Activated CD4-positive, alpha-beta memory T cell treated with anti-CD3 and anti-CD28 coated beads for 36 hours (primary cell): ENCODE results near the gene PASK. TPM values are rescaled to one million over a fixed set of nuclear protein-coding genes. Genes with fewer than 3 reads are reported as not detected.

Experiments
- CTCF ChIA-PET: fragments of 350-600 bp; sonication (Branson Sonifier 250); formaldehyde crosslinking; loops from one replicate; lab custom pipeline; 2021; ENCODE audit warnings: antibody characterized with exemption, inconsistent platforms; lab: Charles Lee
- POLR2A ChIA-PET: fragments of 350-600 bp; sonication (Branson Sonifier 250); formaldehyde crosslinking; loops from one replicate; lab custom pipeline; 2021; ENCODE audit warnings: antibody characterized with exemption; lab: Charles Lee
- DNase-seq: peaks from one replicate; pipeline ENCODE4 v3.0.0-alpha.2; 2020
- H3K27ac Mint-ChIP-seq: one replicate; pipeline ENCODE4 v1.8.0; 2021; ENCODE audit warnings: mixed read lengths
- H3K27me3 Mint-ChIP-seq: one replicate; pipeline ENCODE4 v1.8.0; 2021; ENCODE audit warnings: mixed read lengths
- H3K36me3 Mint-ChIP-seq: one replicate; pipeline ENCODE4 v1.8.0; 2021; ENCODE audit warnings: mixed read lengths
- H3K4me1 Mint-ChIP-seq: one replicate; pipeline ENCODE4 v1.8.0; 2021; ENCODE audit warnings: low read depth, mixed read lengths
- H3K4me3 Mint-ChIP-seq: one replicate; pipeline ENCODE4 v1.8.0; 2021; ENCODE audit warnings: mild to moderate bottlenecking, mixed read lengths
- H3K9me3 Mint-ChIP-seq: one replicate; pipeline ENCODE4 v1.8.0; 2021; ENCODE audit warnings: mixed read lengths
- intact Hi-C: fragments of 100-400 bp; cut with micrococcal nuclease; formaldehyde crosslinking; loops from one replicate; pipeline ENCODE4 v1.15.1; 2023
- total RNA-seq, 2 experiments: library from RNA; stranded (reverse); gene quantifications; one replicate each; pipeline ENCODE4 v1.2.3, GENCODE V29; 2021

PASK gene
- total RNA-seq, 2 experiments from 2014 or later, result 86.1 to 100 TPM

- Mint-ChIP-seq H3K4me1 (peaks cover 24% of the 10 kb centered on the region), H3K36me3 (peaks cover 56% of the 10 kb centered on the region), H3K27me3 (no peaks in the 10 kb centered on the region), H3K27ac (no peak overlapping the region), H3K9me3 (peaks cover 4% of the 10 kb centered on the region), H3K4me3 (no peak overlapping the region)
- CTCF ChIA-PET, result interaction anchor here (0.7 kb wide), 1 partner anchor 54 kb away, joined by 3 read pairs; no protein-coding TSS in a partner anchor
- POLR2A ChIA-PET, result no interaction called here
- intact Hi-C loops, result no loop called here
- no peak for DNase-seq
Measured at GRCh38 chr2:241132538-241133435, 16.5 kb downstream of the PASK start.

GRCh38 chr2:241131531-241131930, 17.7 kb downstream of the PASK start:
- Mint-ChIP-seq H3K27ac (no peak overlapping the region), H3K27me3 (no peaks in the 10 kb centered on the region), H3K9me3 (peaks cover 4% of the 10 kb centered on the region), H3K4me1 (peaks cover 37% of the 10 kb centered on the region), H3K4me3 (no peak overlapping the region), H3K36me3 (peaks cover 64% of the 10 kb centered on the region)
- DNase-seq, result no peak
- POLR2A ChIA-PET, result no interaction called here
- CTCF ChIA-PET, result no interaction called here
- intact Hi-C loops, result no loop called here

GRCh38 chr2:241130316-241130715, 19.0 kb downstream of the PASK start:
- intact Hi-C loops, result no loop called here
- Mint-ChIP-seq H3K27ac (no peak overlapping the region), H3K36me3 (peaks cover 60% of the 10 kb centered on the region), H3K27me3 (no peaks in the 10 kb centered on the region), H3K9me3 (peaks cover 4% of the 10 kb centered on the region), H3K4me3 (no peak overlapping the region), H3K4me1 (peaks cover 48% of the 10 kb centered on the region)
- no peak for DNase-seq
- CTCF ChIA-PET, result no interaction called here
- POLR2A ChIA-PET, result no interaction called here

DNA sequence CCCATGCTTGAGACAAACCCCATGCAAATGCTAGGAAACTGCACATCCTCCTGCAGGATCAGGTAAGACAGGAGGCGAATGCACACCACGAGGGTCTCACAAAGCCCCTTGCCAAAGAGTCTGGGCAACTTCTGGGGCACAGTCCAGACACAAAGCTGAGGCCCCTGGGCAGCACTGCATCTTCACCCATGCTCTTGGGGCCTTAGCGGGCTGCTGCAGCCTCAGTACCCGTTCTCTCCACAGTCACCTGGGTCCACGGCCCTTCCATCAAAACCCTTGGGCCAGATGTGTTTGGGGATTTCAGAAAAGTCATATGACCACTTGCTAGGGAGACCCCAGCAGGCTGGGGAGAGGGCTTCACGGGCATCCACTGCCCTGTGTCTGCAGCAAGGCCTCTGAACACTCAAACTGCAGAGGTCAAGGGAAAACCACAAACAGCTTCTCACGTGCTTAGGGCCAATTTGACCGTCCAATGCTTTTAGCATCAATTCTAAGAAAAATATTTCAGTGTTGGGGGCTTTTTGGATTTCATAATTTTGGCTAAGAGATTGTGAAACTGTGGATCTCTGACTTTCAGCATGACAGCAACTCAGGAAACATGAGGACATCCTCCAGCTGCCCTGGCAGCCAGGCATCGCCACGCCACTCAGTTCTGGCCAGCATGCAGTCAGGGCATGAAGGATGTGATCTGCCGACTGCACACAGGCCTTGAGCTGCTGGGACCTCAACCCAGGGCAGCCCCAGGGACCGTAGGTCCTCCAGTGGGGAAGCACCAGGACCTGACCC, 20.0 kb downstream of the PASK start:
- H3K9me3 Mint-ChIP-seq, result peaks cover 4% of the 10 kb centered on the region
- CTCF ChIA-PET, result no interaction called here

GRCh38 chr2:241128266-241128665, 21.0 kb downstream of the PASK start:
- ChIA-PET CTCF (no interaction called here), POLR2A (interaction anchor here (0.9 to 1.0 kb wide), 2 partner anchors 9 to 21 kb away, joined by 3 read pairs; partner anchors contain the start of gene PASK)
- Mint-ChIP-seq H3K27me3 (no peaks in the 10 kb centered on the region), H3K27ac (peak overlapping the region; percentile 99), H3K4me3 (no peak overlapping the region), H3K36me3 (peaks cover 61% of the 10 kb centered on the region), H3K9me3 (peaks cover 4% of the 10 kb centered on the region), H3K4me1 (peaks cover 56% of the 10 kb centered on the region)
- intact Hi-C loops, result no loop called here
- DNase-seq, result no peak

More for the DNA sequence above, 20.0 kb downstream of the PASK start:
- H3K4me3 Mint-ChIP-seq, result no peak overlapping the region
- no peaks in the 10 kb centered on the region for H3K27me3 Mint-ChIP-seq
- peaks cover 58% of the 10 kb centered on the region for H3K36me3 Mint-ChIP-seq
- H3K4me1 Mint-ChIP-seq, result peaks cover 49% of the 10 kb centered on the region
- peak overlapping the region; percentile 99 for H3K27ac Mint-ChIP-seq
- intact Hi-C loops, result no loop called here
- DNase-seq, result no peak
- POLR2A ChIA-PET, result no interaction called here

- Mint-ChIP-seq H3K27me3 (no peaks in the 10 kb centered on the region), H3K9me3 (peaks cover 4% of the 10 kb centered on the region), H3K4me1 (peaks cover 58% of the 10 kb centered on the region), H3K36me3 (peaks cover 61% of the 10 kb centered on the region), H3K4me3 (peak overlapping the region; percentile 32), H3K27ac (peak overlapping the region; percentile 99)
- ChIA-PET POLR2A (interaction anchor here (0.6 to 1.1 kb wide), 2 partner anchors 13 kb away, joined by 3 read pairs; no protein-coding TSS in a partner anchor), CTCF (no interaction called here)
- intact Hi-C loops, result loop anchor here (1.0 to 2.0 kb wide), 2 partner anchors 14 to 22 kb away; partner anchors contain the start of gene PASK
- DNase-seq, result no peak
Measured at GRCh38 chr2:241126771-241127202, 22.5 kb downstream of the PASK start.

- ChIA-PET POLR2A (interaction anchor here (0.6 to 1.1 kb wide), 2 partner anchors 13 kb away, joined by 3 read pairs; no protein-coding TSS in a partner anchor), CTCF (no interaction called here)
- Mint-ChIP-seq H3K36me3 (peaks cover 66% of the 10 kb centered on the region), H3K4me1 (peaks cover 64% of the 10 kb centered on the region), H3K27me3 (no peaks in the 10 kb centered on the region), H3K27ac (peak overlapping the region; percentile 99), H3K4me3 (peak overlapping the region; percentile 23), H3K9me3 (peaks cover 4% of the 10 kb centered on the region)
- no peak for DNase-seq
- intact Hi-C loops, result loop anchor here (2.0 kb wide), 1 partner anchor 23 kb away; the partner anchor contains the start of gene PASK
Measured at GRCh38 chr2:241126201-241126611, 23.1 kb downstream of the PASK start.

DNA sequence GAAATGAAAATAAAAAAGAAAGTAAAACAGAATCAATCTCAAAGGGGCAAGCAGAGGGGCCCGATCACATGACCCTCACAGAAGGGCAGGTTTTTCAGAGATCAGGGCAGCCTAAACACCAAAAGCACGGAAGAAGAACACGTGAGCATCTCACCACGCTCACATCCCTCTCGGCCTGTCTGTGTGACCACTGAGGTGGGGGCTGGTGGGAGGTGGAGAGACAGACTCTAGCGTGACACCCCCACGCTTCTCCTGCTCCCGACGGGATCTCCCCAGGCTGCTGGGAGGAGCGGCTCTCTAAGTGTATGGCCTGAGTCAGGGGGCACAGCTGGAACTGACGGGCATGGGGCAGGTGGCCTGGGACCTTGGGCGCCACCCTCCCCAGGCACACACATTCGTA, 23.6 kb downstream of the PASK start:
- Mint-ChIP-seq H3K4me1 (peaks cover 70% of the 10 kb centered on the region), H3K27me3 (no peaks in the 10 kb centered on the region), H3K9me3 (peaks cover 10% of the 10 kb centered on the region), H3K36me3 (peaks cover 69% of the 10 kb centered on the region), H3K27ac (peak overlapping the region; percentile 99), H3K4me3 (peak overlapping the region; percentile 43)
- no peak for DNase-seq
- CTCF ChIA-PET, result no interaction called here
- intact Hi-C loops, result loop anchor here (2.0 kb wide), 1 partner anchor 23 kb away; the partner anchor contains the start of gene PASK
- POLR2A ChIA-PET, result no interaction called here

DNA sequence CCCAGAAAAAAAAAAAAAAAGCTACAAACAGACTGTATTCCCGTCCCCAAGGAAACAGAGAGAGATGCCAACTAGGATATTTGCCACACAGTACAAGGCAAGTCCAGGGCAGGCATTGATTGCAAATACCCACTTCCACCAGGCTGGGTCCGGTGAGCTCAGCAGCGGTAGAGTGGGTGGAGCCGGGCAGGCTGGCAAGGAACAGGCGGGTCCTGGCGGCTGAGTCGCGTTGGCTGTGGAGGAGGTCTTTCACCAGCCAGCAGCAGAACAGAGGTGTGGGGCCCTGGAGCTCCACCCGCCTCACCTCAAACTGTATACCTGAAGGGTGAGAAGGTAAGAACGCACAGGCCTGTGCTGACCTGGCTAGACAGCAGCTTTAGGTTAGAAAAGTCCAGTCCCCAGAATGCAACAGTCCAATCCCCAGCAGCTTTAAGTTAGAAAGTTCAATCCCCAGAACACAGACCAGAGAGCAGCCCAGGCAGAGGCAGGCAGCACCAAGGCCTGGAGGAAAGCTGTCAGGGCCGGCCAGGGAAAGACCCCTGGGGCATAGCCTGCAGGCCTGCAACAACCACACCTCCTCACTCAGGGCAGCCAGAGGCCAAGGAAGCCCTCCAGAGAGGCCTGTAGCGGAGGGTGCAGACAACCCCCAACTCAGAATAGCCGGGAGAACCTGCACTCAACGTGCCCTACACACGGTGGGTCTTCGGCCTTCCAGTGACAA, 25.3 kb downstream of the PASK start:
- ChIA-PET POLR2A (interaction anchor here (1.1 to 1.5 kb wide), 4 partner anchors 10 to 24 kb away, joined by 3 to 7 read pairs (median 4); partner anchors contain the start of gene MTERF4), CTCF (interaction anchor here (0.6 to 2.0 kb wide), 4 partner anchors 10 to 46 kb away, joined by 4 to 7 read pairs (median 4); partner anchors contain the start of gene PASK)
- Mint-ChIP-seq H3K36me3 (peaks cover 62% of the 10 kb centered on the region), H3K27ac (peak overlapping the region; percentile 92), H3K27me3 (no peaks in the 10 kb centered on the region), H3K9me3 (peaks cover 14% of the 10 kb centered on the region), H3K4me1 (peaks cover 62% of the 10 kb centered on the region), H3K4me3 (peak overlapping the region; percentile 77)
- DNase-seq, result peak; percentile 78
- intact Hi-C loops, result no loop called here

- Mint-ChIP-seq H3K27me3 (no peaks in the 10 kb centered on the region), H3K4me1 (peaks cover 50% of the 10 kb centered on the region), H3K27ac (peak overlapping the region; percentile 33), H3K4me3 (no peak overlapping the region), H3K36me3 (peaks cover 61% of the 10 kb centered on the region), H3K9me3 (peaks cover 10% of the 10 kb centered on the region)
- ChIA-PET CTCF (no interaction called here), POLR2A (interaction anchor here (1.0 kb wide), 1 partner anchor 13 kb away, joined by 3 read pairs; no protein-coding TSS in a partner anchor)
- DNase-seq, result peak; percentile 6
- intact Hi-C loops, result no loop called here
Measured at GRCh38 chr2:241122376-241123002, 26.8 kb downstream of the PASK start.

GRCh38 chr2:241121008-241121407, 28.3 kb downstream of the PASK start:
- no peaks in the 10 kb centered on the region for H3K27me3 Mint-ChIP-seq
- POLR2A ChIA-PET, result interaction anchor here (0.6 kb wide), 1 partner anchor 25 kb away, joined by 3 read pairs; no protein-coding TSS in a partner anchor

More at GRCh38 chr2:241121008-241121407, 28.3 kb downstream of the PASK start:
- Mint-ChIP-seq H3K4me1 (peaks cover 35% of the 10 kb centered on the region), H3K4me3 (no peak overlapping the region), H3K9me3 (peaks cover 10% of the 10 kb centered on the region), H3K36me3 (peaks cover 56% of the 10 kb centered on the region), H3K27ac (peak overlapping the region; percentile 15)
- DNase-seq, result no peak
- CTCF ChIA-PET, result interaction anchor here (1.0 kb wide), 1 partner anchor 43 kb away, joined by 4 read pairs; no protein-coding TSS in a partner anchor
- intact Hi-C loops, result no loop called here
